ENCODE data around the gene HNRNPA2B1. TPM values are rescaled to one million over a fixed set of nuclear protein-coding genes. Genes with fewer than 3 reads are reported as not detected.

The HNRNPA2B1 gene
- total RNA-seq, 2 donors from 2014 or later: 447 to 769 TPM

GRCh38 chr7:26144184-26145080 is 56.1 kb downstream of the HNRNPA2B1 start:
- no peak for TF ChIP-seq CTCF (IDR thresholded peaks at IDR 0.05)
- intact Hi-C loops (cut with DNase I): no loop called here

GRCh38 chr7:26143298-26144048 is 57.1 kb downstream of the HNRNPA2B1 start:
- no peak overlapping the region for H3K27ac ChIP-seq
- intact Hi-C loops (cut with DNase I): no loop called here
- peaks cover 3% of the 10 kb centered on the region for H3K27me3 ChIP-seq
- H3K9me3 ChIP-seq: no peaks in the 10 kb centered on the region
- no peak for TF ChIP-seq CTCF (IDR thresholded peaks at IDR 0.05)
- H3K4me3 ChIP-seq: no peak overlapping the region
- H3K9ac ChIP-seq (ENCODE audit: low read depth in 2 of 2, low read length in 2 of 2): no peak overlapping the region
- H3K4me1 ChIP-seq: no peaks in the 10 kb centered on the region
- H3K36me3 ChIP-seq: no peaks in the 10 kb centered on the region
- DNase-seq: no peak

More at GRCh38 chr7:26144184-26145080, 56.1 kb downstream of the HNRNPA2B1 start:
- Histone ChIP-seq H3K4me1 (no peaks in the 10 kb centered on the region), H3K9me3 (no peaks in the 10 kb centered on the region), H3K4me3 (no peak overlapping the region), H3K27ac (no peak overlapping the region), H3K36me3 (no peaks in the 10 kb centered on the region), H3K9ac (ENCODE audit: low read depth in 2 of 2, low read length in 2 of 2) (no peak overlapping the region), H3K27me3 (peaks cover 3% of the 10 kb centered on the region)
- no peak for DNase-seq

GRCh38 chr7:26141077-26141476 is 59.5 kb downstream of the HNRNPA2B1 start:
- no peaks in the 10 kb centered on the region for H3K36me3 ChIP-seq
- H3K4me1 ChIP-seq: no peaks in the 10 kb centered on the region
- no peak overlapping the region for H3K4me3 ChIP-seq
- DNase-seq: no peak
- TF ChIP-seq CTCF (IDR thresholded peaks at IDR 0.05): no peak
- H3K27me3 ChIP-seq: no peaks in the 10 kb centered on the region
- intact Hi-C loops (cut with DNase I): no loop called here
- H3K27ac ChIP-seq: no peak overlapping the region
- H3K9ac ChIP-seq (ENCODE audit: low read depth in 2 of 2, low read length in 2 of 2): no peak overlapping the region
- H3K9me3 ChIP-seq: no peaks in the 10 kb centered on the region

GRCh38 chr7:26140380-26140779 is 60.2 kb downstream of the HNRNPA2B1 start:
- no peak overlapping the region for H3K9ac ChIP-seq (ENCODE audit: low read depth in 2 of 2, low read length in 2 of 2)
- no peak overlapping the region for H3K27ac ChIP-seq
- H3K4me1 ChIP-seq: no peaks in the 10 kb centered on the region
- H3K9me3 ChIP-seq: no peaks in the 10 kb centered on the region
- no peak overlapping the region for H3K4me3 ChIP-seq
- no peak for TF ChIP-seq CTCF (IDR thresholded peaks at IDR 0.05)
- intact Hi-C loops (cut with DNase I): no loop called here
- H3K36me3 ChIP-seq: no peaks in the 10 kb centered on the region
- DNase-seq: no peak
- no peaks in the 10 kb centered on the region for H3K27me3 ChIP-seq

Other genes starting within 250 kb of the HNRNPA2B1 start
- gene NFE2L3, start 48.5 kb downstream of the HNRNPA2B1 start, total RNA-seq: 10 to 100 TPM; 12.0 to 13.0 TPM
- 100 to 1,000 TPM; 102 to 135 TPM for gene CBX3, start 999 bp upstream of the HNRNPA2B1 start, total RNA-seq
- gene SNX10, start 91.1 kb upstream of the HNRNPA2B1 start, total RNA-seq: 1 to 10 TPM; 3.1 to 4.9 TPM